Ecto neural progenitor cell (in vitro differentiated cells): ENCODE results near the gene FAM199X.

Source experiments
- DNase-seq: peaks from one replicate; pipeline ENCODE4 v3.0.0-alpha.2; 2018; ENCODE audit warnings: low spot score

The FAM199X gene

DNA sequence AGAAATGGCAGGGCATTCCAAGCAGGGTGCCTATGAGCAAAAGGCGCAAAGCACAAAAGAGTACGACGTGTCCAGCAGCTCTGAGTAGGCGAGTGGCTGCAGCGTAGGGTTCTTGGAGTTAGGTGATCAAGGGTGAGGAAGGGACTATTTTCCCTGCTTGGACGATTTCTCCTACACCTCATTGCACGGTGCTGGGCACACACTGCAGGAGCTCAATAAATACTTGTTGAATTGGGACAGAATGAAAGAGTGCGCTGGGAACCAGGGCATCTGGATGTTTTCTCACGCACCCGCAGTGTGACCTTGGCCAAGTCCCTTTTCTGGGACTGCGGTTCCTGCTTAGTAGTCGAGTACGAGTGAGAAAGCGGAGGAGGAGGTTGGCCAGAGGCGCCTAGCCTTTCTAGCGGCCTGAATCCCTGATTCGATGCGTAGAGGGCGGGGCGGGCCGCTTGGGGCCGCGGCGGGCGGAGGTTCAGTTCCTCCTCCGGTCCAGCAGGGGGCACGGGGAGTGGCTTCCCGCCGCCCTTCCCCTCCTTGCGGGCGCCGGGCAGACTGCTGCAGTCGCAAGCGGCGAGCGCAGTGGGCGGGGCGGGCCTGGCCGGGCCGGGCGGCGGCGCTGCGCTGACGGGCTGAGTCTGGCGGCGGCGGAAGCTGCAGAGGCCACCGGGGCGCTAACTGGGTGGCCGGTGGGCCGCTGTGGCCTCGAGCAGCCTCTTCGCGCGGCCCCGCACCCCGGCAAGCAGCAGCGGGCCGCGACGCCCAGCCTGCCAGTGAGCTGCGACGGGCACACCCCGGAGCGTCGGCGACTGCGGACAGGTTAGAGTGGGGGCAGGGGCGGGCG is at the start of gene FAM199X:
TSS of gene FAM199X (plus strand) at position 560 of the 841 bp plus-strand sequence. CDS start 333 bp downstream, outside the sequence.
- peak; percentile 91 for DNase-seq

DNA sequence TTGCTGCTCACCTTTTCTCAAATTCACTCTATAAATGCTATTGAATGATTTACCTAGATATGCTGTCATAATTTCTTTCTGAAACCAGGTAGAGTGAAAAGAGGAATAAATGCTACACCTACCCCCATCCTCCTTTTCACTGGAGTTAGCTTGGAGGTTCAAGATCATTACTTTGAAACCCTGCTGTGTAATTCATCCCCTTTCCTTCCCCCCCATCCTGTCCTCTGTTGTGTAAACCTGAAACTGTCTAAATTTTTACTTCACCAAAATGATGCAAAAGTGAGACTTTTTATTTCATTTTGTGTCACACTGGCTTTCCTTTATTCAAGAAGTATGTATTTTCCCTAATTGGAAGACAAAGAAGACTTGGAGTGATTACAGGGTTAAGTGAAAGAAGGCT is 48.5 kb upstream of the FAM199X start:
- no peak for DNase-seq

DNA sequence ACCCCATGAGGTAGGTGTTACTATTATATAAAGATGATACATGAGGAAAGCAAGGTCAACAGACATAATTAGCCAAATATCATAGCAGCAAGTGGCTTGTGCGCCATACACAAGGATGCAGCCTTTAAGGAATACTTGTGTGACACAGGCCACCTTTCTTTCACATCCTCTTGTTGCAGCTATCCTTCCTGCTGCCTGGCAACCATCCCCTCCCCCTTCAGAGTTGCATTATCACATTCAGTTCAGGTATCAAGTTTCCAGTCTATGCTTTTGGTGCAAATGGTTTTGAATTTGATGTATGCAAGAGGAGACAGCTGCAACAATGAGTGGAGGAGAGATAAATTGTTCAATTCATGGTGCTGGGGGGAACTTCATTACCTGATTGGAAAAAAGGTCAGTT is 47.5 kb upstream of the FAM199X start:
- DNase-seq: no peak

- DNase-seq: no peak
Observed at GRCh38 chrX:104122829-104123228, 43.4 kb upstream of the FAM199X start.

- no peak for DNase-seq
Observed at GRCh38 chrX:104126856-104127255, 39.4 kb upstream of the FAM199X start.

- no peak for DNase-seq
Observed at GRCh38 chrX:104130808-104131207, 35.4 kb upstream of the FAM199X start.

DNA sequence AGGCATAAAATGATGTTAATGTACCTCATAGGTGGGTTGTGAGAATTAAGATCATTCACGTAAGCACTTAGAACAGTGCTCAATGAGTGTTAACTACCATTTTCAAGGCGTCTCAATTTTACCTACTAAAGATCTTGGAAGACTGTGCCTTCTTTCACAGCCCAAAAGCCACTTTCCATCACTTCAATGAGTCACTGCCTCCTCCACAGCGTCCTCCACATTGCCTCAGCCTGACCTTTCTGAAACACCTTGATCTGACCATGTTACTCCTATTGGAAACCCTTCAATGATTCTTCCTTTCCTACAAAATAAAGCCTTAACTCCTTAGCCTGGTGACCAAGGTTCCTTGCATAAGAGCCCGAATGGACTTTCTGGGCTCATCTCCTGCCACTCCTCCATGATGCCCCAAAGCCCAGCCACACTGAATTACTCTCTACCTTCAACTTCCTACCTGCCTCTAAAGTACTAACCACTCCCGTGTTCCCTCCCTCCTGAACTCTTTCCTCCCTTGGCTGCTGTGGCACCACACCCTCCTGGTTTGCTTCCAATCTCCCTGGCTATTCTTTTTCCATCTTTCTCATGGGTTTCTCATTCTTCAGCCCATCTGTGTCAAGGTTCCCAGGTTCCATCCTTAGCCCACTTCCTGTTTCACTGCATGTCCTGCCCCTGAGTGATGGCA is 31.5 kb upstream of the FAM199X start:
- DNase-seq: no peak

GRCh38 chrX:104135677-104136076 is 30.6 kb upstream of the FAM199X start:
- DNase-seq: no peak

DNA sequence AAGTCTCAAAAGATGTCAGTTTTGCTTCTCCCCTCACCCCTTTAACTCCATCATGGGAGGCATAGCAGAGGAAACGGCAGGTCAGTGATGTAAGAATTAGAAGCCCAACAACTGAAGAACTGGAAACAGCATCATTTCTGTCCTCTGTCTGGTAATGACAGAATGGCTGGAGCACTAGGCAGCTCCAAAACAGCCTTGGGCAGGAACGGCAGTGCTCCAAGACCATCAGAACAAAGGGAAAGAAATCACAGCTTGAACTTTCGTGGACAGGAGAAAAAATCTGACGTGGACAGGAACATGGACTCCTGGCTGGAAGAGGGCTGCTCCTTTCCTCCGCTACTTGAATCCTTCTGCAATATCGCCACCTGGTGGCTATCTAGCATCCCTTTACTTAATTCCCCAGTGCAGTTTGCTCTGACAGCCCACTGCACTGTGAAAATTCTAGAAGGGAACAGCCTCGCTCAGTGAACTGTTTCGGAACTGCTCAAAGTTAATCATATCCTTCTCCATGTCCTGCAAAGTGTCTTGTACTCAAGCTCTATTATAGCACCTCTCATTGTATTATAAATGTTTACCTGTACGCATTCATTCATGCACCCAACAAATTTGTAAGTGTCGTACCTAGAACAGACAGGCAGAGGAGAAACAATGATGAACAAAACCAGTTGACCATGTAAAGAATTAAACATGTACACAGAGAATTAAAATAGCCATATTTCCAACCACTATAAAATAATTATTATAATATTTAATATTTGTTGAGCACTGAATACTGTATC is 29.8 kb upstream of the FAM199X start:
- DNase-seq: peak; percentile 65

- no peak for DNase-seq
Observed at GRCh38 chrX:104137496-104137895, 28.8 kb upstream of the FAM199X start.

DNA sequence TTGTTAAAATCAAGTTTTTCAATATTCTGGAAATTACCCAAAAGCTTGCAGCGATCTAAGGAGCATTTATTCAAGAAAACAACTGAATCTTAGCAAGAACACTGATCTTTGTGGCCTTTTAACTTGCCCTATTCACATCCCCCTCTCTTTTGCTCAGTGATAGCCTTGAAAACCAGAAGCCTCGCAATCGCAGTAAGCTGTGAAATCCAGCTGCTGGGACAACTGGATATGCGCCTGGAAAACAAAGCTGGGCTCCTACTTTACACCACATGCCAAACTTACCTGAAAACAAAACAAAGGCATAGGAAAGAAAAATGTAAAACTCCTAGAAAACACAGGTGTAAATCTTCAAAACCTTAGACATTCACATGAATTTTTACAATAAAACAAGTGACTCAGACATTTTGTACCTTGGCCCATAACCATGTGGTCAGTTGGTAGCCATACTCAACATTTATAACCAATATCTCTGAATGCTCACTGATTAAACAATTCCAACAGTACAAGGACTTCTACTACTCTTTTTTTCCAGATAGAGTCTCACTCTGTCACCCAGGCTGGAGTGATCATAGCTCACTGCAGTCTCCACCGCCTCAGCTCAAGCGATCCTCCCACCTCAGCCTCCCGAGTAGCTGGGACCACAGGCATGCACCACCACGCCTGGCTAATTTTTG is 25.0 kb upstream of the FAM199X start:
- no peak for DNase-seq

GRCh38 chrX:104151037-104151436 is 15.2 kb upstream of the FAM199X start:
- DNase-seq: no peak

GRCh38 chrX:104156630-104157529 is 9.4 kb upstream of the FAM199X start, which contains the start of gene SLC25A53:
Gene SLC25A53 (minus strand): TSS chrX:104157009. CDS start chrX:104105257, 51,752 bp downstream.
- peak; percentile 86 for DNase-seq

- no peak for DNase-seq
Observed at GRCh38 chrX:104166735-104167436, 633 bp downstream of the FAM199X start.

- DNase-seq: no peak
Observed at GRCh38 chrX:104168127-104168526, 1.9 kb downstream of the FAM199X start.

GRCh38 chrX:104172121-104172520 is 5.9 kb downstream of the FAM199X start:
- no peak for DNase-seq

DNA sequence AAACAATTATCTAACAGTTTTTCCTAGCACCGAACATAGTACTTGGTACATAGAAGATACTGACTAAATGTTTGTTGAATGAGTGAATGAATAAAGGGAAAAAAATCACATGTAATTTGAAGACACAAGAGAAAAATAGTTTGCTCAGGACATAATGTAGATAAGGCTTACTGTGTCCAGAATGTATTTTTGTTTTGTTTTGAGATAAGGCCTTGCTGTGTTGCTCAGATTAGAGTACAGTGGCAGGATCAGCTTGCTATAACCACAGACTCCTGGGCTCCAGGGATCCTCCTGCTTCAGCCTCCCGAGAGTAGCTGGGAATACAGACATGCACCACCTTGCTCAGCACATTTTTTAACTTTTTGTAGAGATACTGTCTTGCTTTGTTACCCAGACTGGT is 6.5 kb downstream of the FAM199X start:
- no peak for DNase-seq

DNA sequence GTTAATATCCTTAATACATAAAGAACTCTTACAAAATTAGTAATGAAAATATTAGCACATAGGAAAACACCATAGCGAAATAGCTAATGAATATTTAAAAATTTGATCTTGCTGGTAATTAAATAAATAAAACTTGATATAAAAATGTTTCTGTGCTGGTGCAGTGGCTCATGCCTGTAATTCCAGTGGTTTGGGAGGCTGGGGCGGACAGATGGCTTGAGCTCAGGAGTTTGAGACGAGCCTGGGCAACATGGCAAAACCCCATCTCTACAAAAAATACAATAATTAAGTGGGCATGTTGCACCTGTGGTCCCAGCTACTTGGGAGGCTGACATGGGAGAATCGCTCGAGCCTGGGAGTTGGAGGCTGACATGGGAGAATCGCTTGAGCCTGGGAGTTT is 7.6 kb downstream of the FAM199X start:
- DNase-seq: no peak

- DNase-seq: no peak
Observed at GRCh38 chrX:104183685-104184084, 17.4 kb downstream of the FAM199X start.

DNA sequence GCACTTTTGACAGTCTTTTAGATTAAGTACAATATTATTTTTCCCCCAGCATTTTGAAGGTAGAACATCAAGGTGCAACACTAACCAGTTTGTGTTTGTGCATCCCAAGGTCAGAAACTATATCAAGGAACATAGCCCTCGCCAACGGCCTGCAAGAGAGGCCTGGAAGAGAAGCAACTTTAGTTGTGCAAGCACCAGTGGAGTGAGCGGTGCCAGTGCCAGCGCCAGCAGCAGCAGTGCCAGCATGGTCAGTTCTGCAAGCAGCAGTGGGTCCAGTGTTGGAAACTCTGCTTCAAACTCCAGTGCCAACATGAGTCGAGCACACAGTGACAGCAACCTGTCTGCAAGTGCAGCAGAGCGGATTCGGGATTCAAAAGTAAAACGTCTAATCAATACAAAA is 21.7 kb downstream of the FAM199X start:
- no peak for DNase-seq
